Measurements from ENCODE around the gene TFCP2L1. TPM values are rescaled to one million over a fixed set of nuclear protein-coding genes. Genes with fewer than 3 reads are reported as not detected.
"Not testable (repeated sequence)": the region's sequence is repeated elsewhere in the genome, so short reads cannot be mapped to it uniquely, and the experiment has no call there.

Gene TFCP2L1
- total and polyA plus RNA-seq, 9 donors, result under 0.01 to 0.45 (median 0.25) TPM

- H3K27me3 ChIP-seq (ENCODE audit: control insufficient read depth, insufficient read depth, low read length), result no peaks in the 10 kb centered on the region
- 100% methylated on average over 1 of the region's 3 CpGs for WGBS (ENCODE audit: insufficient coverage)
- H3K4me3 ChIP-seq (ENCODE audit: low read length), result no peak overlapping the region
- no peaks in the 10 kb centered on the region for H3K36me3 ChIP-seq (ENCODE audit: control insufficient read depth, insufficient read depth, low read length)
- DNase-seq, result no peak
- no peak overlapping the region for H3K27ac ChIP-seq (ENCODE audit: low read length)
- no peaks in the 10 kb centered on the region for H3K9me3 ChIP-seq (replicated peaks; ENCODE audit: control insufficient read depth, low read depth, low read length)
- no peaks in the 10 kb centered on the region for H3K4me1 ChIP-seq (ENCODE audit: control insufficient read depth, insufficient read depth, low read length)
These were observed 34.9 kb upstream of the TFCP2L1 start for GRCh38 chr2:121319941-121320340.

- H3K9me3 ChIP-seq (replicated peaks; ENCODE audit: control insufficient read depth, low read depth, low read length), result no peaks in the 10 kb centered on the region
- no peak overlapping the region for H3K4me3 ChIP-seq (ENCODE audit: low read length)
- H3K27me3 ChIP-seq (ENCODE audit: control insufficient read depth, insufficient read depth, low read length), result no peaks in the 10 kb centered on the region
- WGBS (ENCODE audit: insufficient coverage), result 100% methylated on average over 1 of the region's 7 CpGs
- no peak for DNase-seq
- no peak overlapping the region for H3K27ac ChIP-seq (ENCODE audit: low read length)
- no peaks in the 10 kb centered on the region for H3K36me3 ChIP-seq (ENCODE audit: control insufficient read depth, insufficient read depth, low read length)
- no peaks in the 10 kb centered on the region for H3K4me1 ChIP-seq (ENCODE audit: control insufficient read depth, insufficient read depth, low read length)
These were observed 32.0 kb upstream of the TFCP2L1 start for GRCh38 chr2:121316986-121317385.

GRCh38 chr2:121313701-121314100, 28.7 kb upstream of the TFCP2L1 start:
- H3K9me3 ChIP-seq (replicated peaks; ENCODE audit: control insufficient read depth, low read depth, low read length); H3K27me3 ChIP-seq (ENCODE audit: control insufficient read depth, insufficient read depth, low read length); H3K4me3 ChIP-seq (ENCODE audit: low read length); H3K27ac ChIP-seq (ENCODE audit: low read length); DNase-seq; H3K36me3 ChIP-seq (ENCODE audit: control insufficient read depth, insufficient read depth, low read length); H3K4me1 ChIP-seq (ENCODE audit: control insufficient read depth, insufficient read depth, low read length): not testable (repeated sequence)
- 80% methylated on average over 12 of the region's 15 CpGs for WGBS (ENCODE audit: insufficient coverage)

- no CpG with 5 or more reads among the region's 3 CpGs for WGBS (ENCODE audit: insufficient coverage)
- DNase-seq, result peak; percentile 32
- H3K27ac ChIP-seq (ENCODE audit: low read length), result no peak overlapping the region
These were observed 24.8 kb upstream of the TFCP2L1 start for GRCh38 chr2:121309801-121310200.

GRCh38 chr2:121309323-121309722, 24.3 kb upstream of the TFCP2L1 start:
- Histone ChIP-seq H3K27ac (ENCODE audit: low read length) (no peak overlapping the region), H3K4me3 (ENCODE audit: low read length) (no peak overlapping the region), H3K27me3 (ENCODE audit: control insufficient read depth, insufficient read depth, low read length) (no peaks in the 10 kb centered on the region), H3K9me3 (replicated peaks; ENCODE audit: control insufficient read depth, low read depth, low read length) (no peaks in the 10 kb centered on the region), H3K4me1 (ENCODE audit: control insufficient read depth, insufficient read depth, low read length) (no peaks in the 10 kb centered on the region), H3K36me3 (ENCODE audit: control insufficient read depth, insufficient read depth, low read length) (no peaks in the 10 kb centered on the region)
- DNase-seq, result no peak

More at GRCh38 chr2:121309801-121310200, 24.8 kb upstream of the TFCP2L1 start:
- Histone ChIP-seq H3K27me3 (ENCODE audit: control insufficient read depth, insufficient read depth, low read length) (no peaks in the 10 kb centered on the region), H3K4me1 (ENCODE audit: control insufficient read depth, insufficient read depth, low read length) (no peaks in the 10 kb centered on the region), H3K36me3 (ENCODE audit: control insufficient read depth, insufficient read depth, low read length) (no peaks in the 10 kb centered on the region), H3K9me3 (replicated peaks; ENCODE audit: control insufficient read depth, low read depth, low read length) (no peaks in the 10 kb centered on the region), H3K4me3 (ENCODE audit: low read length) (no peak overlapping the region)

- Histone ChIP-seq H3K27me3 (ENCODE audit: control insufficient read depth, insufficient read depth, low read length) (no peaks in the 10 kb centered on the region), H3K36me3 (ENCODE audit: control insufficient read depth, insufficient read depth, low read length) (no peaks in the 10 kb centered on the region), H3K4me3 (ENCODE audit: low read length) (no peak overlapping the region), H3K9me3 (replicated peaks; ENCODE audit: control insufficient read depth, low read depth, low read length) (no peaks in the 10 kb centered on the region), H3K4me1 (ENCODE audit: control insufficient read depth, insufficient read depth, low read length) (no peaks in the 10 kb centered on the region), H3K27ac (ENCODE audit: low read length) (no peak overlapping the region)
- DNase-seq, result no peak
- WGBS (ENCODE audit: insufficient coverage), result 80% methylated on average over 1 of the region's 2 CpGs
These were observed 22.0 kb upstream of the TFCP2L1 start for GRCh38 chr2:121307048-121307447.

- no peak overlapping the region for H3K4me3 ChIP-seq (ENCODE audit: low read length)
These were observed 19.9 kb upstream of the TFCP2L1 start for GRCh38 chr2:121304941-121305340.

GRCh38 chr2:121303531-121304263, 18.7 kb upstream of the TFCP2L1 start:
- Histone ChIP-seq H3K9me3 (replicated peaks; ENCODE audit: control insufficient read depth, low read depth, low read length) (no peaks in the 10 kb centered on the region), H3K4me1 (ENCODE audit: control insufficient read depth, insufficient read depth, low read length) (no peaks in the 10 kb centered on the region), H3K27ac (ENCODE audit: low read length) (no peak overlapping the region), H3K27me3 (ENCODE audit: control insufficient read depth, insufficient read depth, low read length) (no peaks in the 10 kb centered on the region), H3K36me3 (ENCODE audit: control insufficient read depth, insufficient read depth, low read length) (no peaks in the 10 kb centered on the region), H3K4me3 (ENCODE audit: low read length) (no peak overlapping the region)
- no peak for DNase-seq
- WGBS (ENCODE audit: insufficient coverage), result 63% methylated on average over 2 of the region's 2 CpGs

More at GRCh38 chr2:121304941-121305340, 19.9 kb upstream of the TFCP2L1 start:
- Histone ChIP-seq H3K9me3 (replicated peaks; ENCODE audit: control insufficient read depth, low read depth, low read length) (no peaks in the 10 kb centered on the region), H3K27ac (ENCODE audit: low read length) (no peak overlapping the region), H3K27me3 (ENCODE audit: control insufficient read depth, insufficient read depth, low read length) (no peaks in the 10 kb centered on the region), H3K4me1 (ENCODE audit: control insufficient read depth, insufficient read depth, low read length) (no peaks in the 10 kb centered on the region), H3K36me3 (ENCODE audit: control insufficient read depth, insufficient read depth, low read length) (no peaks in the 10 kb centered on the region)
- DNase-seq, result no peak
- 80% methylated on average over 1 of the region's 2 CpGs for WGBS (ENCODE audit: insufficient coverage)

GRCh38 chr2:121301190-121301589, 16.2 kb upstream of the TFCP2L1 start:
- H3K4me1 ChIP-seq (ENCODE audit: control insufficient read depth, insufficient read depth, low read length); H3K27ac ChIP-seq (ENCODE audit: low read length); H3K36me3 ChIP-seq (ENCODE audit: control insufficient read depth, insufficient read depth, low read length); DNase-seq; H3K4me3 ChIP-seq (ENCODE audit: low read length); H3K27me3 ChIP-seq (ENCODE audit: control insufficient read depth, insufficient read depth, low read length); H3K9me3 ChIP-seq (replicated peaks; ENCODE audit: control insufficient read depth, low read depth, low read length): not testable (repeated sequence)

GRCh38 chr2:121298476-121298875, 13.5 kb upstream of the TFCP2L1 start:
- WGBS (ENCODE audit: insufficient coverage), result 94% methylated on average over 9 of the region's 12 CpGs
- H3K9me3 ChIP-seq (replicated peaks; ENCODE audit: control insufficient read depth, low read depth, low read length), result no peaks in the 10 kb centered on the region
- DNase-seq, result no peak
- H3K27ac ChIP-seq (ENCODE audit: low read length), result no peak overlapping the region
- no peaks in the 10 kb centered on the region for H3K36me3 ChIP-seq (ENCODE audit: control insufficient read depth, insufficient read depth, low read length)
- H3K4me3 ChIP-seq (ENCODE audit: low read length), result no peak overlapping the region
- H3K27me3 ChIP-seq (ENCODE audit: control insufficient read depth, insufficient read depth, low read length), result peaks cover 2% of the 10 kb centered on the region
- no peaks in the 10 kb centered on the region for H3K4me1 ChIP-seq (ENCODE audit: control insufficient read depth, insufficient read depth, low read length)

GRCh38 chr2:121297866-121298265, 12.9 kb upstream of the TFCP2L1 start:
- H3K4me1 ChIP-seq (ENCODE audit: control insufficient read depth, insufficient read depth, low read length); H3K9me3 ChIP-seq (replicated peaks; ENCODE audit: control insufficient read depth, low read depth, low read length); DNase-seq; H3K4me3 ChIP-seq (ENCODE audit: low read length); H3K27me3 ChIP-seq (ENCODE audit: control insufficient read depth, insufficient read depth, low read length); H3K27ac ChIP-seq (ENCODE audit: low read length); H3K36me3 ChIP-seq (ENCODE audit: control insufficient read depth, insufficient read depth, low read length): not testable (repeated sequence)
- 78% methylated on average over 2 of the region's 5 CpGs for WGBS (ENCODE audit: insufficient coverage)

Data from muscle of leg (tissue), 11 donors.